HG03175 (cell line): ENCODE measurements around the gene SDCCAG8.

Experiments used
- ATAC-seq: cut with Tn5 transposase; IDR thresholded peaks from one replicate; pipeline ENCODE4 v1.9.1; 2021; ENCODE audit warnings: mild to moderate bottlenecking, moderate library complexity; ENCODE audit not compliant: unreplicated experiment

Gene SDCCAG8

DNA sequence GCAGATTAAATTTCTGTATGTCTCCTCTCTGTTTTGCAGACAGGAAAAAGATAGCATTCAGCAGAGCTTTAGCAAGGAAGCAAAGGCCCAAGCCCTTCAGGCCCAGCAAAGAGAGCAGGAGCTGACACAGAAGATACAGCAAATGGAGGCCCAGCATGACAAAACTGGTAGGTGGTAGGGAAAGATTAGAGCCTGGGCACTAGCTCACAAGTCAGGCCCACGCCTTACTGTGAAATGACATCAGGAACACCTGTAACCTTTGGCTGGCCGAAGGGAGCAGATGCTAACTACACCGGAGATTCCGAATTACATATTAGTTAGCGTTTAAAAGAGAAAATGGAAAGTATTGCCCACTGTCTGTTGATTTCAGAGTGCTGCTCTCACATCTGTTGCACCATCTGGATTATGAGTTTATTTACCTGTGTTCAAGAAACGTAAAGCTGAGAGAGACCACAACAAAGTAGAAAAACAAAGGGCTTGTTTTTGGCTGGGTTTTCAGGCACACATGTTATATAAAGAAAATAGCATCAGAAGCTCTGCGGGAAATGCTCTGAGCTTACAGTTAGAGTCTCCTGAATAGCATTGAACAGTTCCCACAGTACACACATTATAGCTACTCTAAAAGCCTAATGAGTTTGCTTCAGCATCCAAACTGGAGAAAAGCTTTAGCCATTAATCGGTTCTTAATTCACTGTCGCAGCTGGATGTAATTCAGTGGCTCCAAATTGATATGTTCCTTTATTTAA lies 160.0 kb downstream of the SDCCAG8 start:
- no peak for ATAC-seq

DNA sequence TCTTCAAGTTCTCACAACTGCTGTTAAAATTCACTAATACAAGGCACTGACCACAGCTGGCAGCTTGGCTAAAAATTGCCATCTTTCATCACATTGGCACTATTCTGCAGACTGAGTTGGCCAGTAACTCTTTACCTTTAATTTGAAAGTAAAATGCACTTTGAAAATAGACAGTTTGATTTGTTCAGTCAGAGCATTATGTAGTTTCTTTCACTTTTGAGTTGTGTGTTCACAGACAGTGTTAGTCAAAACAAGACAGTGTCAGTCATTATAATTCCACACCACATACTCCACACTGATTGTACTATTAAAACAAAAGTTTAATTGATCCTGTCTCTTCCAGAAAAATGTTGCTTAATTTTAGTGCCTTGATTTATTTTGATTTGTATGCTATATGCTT lies 160.7 kb downstream of the SDCCAG8 start:
- no peak for ATAC-seq

DNA sequence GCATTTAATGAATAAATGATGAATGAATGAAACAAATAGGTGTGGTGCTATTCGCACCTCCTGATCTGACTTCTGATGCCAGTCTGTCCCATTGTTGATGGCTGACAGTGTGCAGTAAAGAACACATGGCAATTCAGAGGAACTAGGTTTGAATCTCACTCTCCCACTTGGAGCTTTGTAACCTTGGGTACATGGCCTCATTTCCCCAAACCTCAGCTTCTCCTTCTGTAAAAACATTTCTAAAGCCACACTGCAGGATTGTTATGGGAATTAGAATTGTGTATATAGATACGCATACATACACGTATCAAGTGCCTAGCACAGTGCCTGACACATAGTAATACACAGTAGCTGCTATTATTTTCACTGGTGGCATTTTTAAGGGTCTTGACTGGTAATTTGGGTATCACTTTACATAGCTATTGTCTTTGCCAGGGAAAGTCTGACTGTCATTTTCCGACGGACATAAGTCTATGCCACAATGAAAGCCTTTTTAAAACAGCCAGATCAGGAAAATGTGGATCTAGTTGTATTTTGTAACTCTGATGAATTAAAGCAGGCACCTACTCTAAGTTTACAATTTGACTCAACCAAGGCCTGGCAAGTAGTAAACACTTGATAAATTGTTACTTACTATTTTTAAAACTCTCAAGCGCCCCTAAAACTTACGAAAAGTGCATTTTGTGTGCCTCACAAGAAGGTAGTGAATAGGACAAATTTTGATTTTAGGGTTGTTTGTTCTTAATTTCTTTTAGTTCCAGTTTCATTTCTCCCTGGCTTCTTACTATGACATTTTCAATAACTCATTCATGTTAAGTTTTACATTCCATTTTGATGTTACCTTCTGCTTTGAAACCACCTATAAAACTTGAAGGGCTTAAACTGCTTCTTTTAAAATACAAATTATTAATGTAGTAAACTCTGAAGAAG lies 164.4 kb downstream of the SDCCAG8 start:
- no peak for ATAC-seq

DNA sequence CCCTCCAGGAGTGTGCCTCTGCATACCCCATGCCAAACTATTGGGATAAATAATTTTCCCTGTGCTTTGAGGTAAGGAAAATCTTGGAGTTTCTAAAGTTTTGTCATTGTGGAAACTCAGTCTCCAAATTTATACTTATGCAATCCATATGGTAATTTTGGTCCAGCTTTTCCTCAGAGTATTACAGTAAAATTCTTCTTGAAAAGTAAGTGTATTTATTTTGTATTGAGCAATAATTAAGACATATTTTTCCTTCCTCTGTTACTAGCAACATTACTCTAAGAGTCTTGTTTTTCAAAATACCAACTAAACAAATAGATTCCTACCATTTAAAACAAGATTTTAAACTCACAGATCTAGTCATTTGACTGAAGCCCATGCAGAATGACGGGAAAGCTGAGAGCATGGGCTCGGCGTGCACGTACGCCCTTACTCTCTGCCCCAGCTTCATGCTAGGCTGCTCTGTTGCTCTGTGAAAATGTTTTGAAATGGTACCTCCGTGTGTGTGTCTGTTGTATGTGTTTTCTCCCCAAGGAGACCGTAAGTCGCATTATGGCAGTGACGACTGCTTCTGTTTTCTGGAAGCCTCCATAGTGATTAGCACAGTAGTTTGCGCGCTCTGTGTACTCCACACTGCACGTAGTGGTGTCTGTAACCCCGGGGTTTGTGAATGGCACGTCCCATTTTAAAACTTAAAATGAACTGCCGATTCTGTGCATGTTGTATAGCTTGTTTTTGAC lies 165.3 kb downstream of the SDCCAG8 start:
- no peak for ATAC-seq

DNA sequence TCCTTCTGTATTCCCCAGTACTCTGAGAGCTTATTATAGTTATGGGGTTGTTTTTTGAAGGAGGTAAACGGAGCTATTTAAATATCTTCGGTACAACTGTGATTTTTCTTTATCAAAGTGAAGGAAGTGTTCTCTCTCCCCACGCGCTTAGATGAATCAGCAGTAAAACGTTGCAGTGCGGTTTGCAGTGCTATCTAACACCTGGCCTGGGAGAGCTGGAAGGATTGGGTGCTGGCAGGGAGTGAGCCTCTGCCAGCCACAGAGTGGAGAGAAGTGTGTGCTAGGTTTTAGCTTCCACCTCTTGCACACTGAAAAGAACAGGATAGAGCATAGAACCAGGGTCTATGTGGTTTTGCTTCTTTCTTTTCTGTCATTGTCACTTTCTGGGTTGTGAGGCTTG lies 165.9 kb downstream of the SDCCAG8 start:
- ATAC-seq: no peak

DNA sequence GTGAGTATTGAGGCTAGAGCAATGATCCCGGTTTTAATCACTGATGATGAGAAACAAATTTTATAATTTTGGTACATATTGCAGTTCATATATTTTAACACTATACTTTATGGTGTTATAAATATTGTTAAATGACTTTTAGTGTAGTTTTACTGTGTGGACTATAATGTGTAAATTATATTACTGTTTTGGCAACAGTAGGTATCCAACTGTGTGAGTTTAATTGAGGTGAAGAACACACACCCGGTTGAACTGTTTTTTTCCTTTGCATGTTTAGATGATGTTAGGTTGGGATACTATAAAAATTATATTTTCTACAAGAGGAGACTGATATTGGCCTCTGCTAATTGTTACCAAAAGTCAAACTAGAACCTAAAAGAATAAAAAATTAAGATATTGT lies 166.5 kb downstream of the SDCCAG8 start:
- no peak for ATAC-seq

DNA sequence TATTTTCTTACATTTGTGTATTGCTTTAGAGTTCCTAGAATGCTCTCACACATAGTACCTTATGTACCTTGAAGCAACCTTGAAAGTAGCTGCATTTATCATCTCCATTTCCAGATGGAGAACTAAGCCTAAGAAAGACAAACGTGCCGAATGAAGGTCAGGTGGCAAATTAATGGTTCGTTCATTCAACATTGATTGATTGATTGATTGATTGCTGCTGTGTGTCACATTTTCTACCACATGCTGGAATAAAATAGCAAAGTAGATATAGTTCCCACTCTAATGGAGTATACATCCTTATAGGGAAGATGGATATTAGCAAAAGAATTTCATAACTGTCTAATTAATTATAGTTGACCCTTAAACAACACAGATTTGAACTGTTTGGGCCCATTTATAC lies 172.2 kb downstream of the SDCCAG8 start:
- ATAC-seq: no peak

DNA sequence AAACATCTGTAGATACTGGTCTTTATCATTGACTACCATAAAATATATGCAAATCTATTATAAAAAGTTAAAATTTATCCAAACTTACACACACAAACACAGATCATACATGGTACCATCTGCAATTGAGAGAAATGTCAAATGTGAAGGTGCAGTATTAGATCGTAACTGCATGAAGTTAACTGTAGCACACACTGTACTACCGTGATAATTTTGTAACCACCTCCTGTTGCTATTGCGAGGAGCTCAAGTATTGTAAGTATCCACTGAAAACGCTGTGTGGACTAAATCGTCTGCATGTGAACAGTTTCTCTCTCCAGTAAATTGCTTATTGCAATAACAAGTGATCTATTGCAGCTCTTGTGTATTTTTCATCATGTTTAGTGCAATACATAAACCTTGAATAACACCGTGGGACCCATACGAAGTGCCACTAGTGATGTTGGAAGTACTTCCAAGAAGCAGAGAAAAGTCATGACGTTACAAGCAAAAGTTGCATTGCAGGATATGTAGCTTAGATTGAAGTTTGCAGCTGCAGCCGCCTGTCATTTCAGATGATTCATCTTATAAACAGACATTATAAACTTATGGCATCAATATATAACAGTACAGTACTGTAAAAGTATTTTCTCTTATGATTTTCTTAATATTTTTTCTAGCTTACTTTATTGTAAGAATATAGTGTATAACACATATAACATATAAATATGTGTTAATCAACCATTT lies 172.9 kb downstream of the SDCCAG8 start:
- no peak for ATAC-seq

DNA sequence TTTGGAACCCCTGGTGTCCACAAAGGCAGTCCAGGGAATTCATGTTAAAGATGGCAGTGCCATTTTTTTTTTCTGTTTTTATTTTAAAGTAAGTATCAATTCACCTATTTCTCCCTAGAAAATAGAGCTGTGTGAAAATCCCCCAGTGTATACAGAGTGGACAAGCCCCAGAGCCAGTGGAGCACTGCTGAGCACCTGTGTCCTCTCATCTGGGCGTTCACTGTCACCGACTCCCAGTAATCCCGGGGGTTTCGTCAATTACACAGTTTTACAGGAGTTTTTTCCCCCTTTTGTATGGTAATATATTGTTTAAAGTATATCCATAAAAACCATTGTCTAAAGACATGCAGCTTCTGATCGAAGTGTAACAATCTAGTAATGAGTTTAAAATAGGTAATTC lies 175.8 kb downstream of the SDCCAG8 start:
- ATAC-seq: no peak

DNA sequence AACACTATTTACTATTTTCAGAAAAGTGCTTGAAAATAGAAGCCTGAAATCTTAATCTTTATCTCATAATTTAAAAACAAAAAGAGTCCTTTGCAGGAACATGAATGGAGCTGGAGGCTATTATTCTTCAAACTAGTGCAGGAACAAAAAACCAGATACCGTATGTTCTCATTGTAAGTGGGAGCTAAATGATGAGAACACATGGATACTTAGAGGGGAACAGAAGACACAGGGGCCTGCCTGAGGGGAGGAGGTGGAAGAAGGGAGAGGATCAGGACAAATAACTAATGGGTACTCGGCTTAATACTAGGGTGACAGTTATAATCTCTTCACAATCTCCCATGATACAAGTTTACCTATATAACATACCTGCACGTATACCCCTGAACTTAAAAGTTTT lies 176.3 kb downstream of the SDCCAG8 start:
- no peak for ATAC-seq

DNA sequence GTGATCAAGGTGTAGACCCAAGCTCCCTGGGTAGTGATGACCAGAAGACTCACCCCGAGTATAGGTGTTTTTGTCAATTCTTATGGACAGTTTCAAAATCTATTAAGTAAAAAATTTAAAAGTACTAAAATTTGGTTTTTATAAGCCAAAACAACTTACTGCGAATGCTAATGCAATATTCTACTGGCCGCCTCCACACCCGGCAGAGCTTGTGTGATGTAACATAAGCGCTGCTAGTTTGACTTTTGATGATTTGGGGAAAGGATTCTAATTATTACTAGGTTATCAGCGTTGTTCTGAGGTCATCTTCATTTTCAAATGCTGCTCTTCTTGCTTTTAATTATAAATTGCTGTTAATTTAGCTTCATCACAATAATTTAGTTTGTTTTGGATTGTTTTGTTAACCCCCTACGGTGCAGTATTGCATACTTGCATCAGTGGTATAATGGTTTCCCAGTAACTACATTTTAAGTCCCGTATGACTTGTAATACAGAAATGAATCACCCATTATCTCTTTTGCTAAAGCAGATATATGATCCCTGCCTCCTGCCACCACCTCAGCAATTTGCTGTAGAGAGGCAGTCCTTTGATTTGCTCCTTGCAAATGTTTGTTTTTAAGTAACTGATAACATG lies 178.0 kb downstream of the SDCCAG8 start:
- no peak for ATAC-seq

DNA sequence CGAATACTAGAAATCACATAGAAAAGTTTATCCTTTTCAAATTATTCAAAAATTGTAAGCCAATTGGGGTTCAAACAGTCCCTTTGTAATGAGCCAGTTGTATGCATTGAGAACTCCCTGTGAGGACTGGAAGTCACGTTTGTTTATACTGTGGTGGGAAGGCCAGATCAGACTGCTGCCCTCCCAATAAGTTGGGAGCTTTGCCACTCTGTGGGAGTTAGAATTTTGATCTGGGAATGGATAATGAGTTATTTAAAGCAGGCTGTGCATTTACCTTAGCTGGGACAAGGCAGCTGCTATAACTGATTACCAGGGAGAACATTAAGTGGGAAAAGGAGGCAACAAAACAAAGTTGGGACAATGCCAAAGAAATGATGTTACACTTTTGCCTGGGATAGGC lies 178.8 kb downstream of the SDCCAG8 start:
- no peak for ATAC-seq

DNA sequence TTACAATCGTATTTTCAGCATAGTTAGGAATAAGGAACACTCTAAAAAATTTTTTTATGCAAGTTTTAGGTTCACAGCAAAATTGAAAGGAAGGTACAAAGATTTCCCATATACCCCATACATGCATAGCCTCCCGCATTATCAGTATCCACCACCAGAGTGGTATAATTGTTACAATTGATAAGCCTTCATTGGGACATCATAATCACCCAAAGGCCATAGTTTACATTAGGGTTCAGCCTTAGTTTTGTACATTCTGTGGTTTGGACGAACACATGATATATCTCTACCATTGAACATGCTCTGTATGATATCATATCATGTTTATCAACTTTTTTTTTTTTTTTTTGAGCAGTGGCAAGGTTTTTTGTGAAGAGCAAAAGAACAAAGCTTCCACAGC lies 180.0 kb downstream of the SDCCAG8 start:
- no peak for ATAC-seq

DNA sequence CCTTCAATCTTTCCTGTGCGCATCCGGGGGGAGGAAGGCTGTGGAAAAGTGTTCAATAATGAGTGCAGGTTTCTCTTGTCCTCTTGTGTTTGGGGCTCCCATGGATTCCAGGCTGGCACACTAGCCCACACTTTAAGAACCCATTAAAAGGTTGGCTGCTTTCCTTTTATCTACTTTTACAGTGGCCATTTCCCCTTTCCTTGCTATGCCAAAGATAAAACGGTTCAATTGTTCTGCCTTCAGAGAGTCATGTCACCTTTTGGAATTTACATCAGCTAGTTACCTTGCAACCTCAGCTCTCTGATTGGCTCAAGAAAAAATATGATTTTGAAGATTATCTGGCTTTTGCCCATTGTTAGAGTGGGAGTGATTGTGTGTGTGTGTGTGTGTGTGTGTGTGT lies 182.3 kb downstream of the SDCCAG8 start:
- no peak for ATAC-seq

DNA sequence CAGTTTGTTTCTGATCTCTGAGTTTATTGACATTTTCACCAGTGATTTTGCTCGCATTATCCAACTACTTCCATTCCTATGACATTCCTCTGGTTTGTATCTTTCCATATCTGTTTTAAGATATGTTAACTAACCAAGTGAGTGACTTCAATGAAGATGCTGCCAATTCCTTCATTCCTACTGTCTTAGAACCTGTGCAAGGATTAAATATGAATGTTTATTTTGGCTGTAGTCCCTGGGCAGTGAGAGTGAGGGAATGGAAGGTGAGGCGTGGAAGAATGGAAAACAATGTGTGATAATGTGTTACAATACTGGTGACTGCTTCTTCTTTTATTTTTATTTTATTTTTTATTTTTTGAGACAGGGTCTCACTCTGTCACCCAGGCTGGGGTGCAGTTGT lies 183.0 kb downstream of the SDCCAG8 start:
- ATAC-seq: no peak

DNA sequence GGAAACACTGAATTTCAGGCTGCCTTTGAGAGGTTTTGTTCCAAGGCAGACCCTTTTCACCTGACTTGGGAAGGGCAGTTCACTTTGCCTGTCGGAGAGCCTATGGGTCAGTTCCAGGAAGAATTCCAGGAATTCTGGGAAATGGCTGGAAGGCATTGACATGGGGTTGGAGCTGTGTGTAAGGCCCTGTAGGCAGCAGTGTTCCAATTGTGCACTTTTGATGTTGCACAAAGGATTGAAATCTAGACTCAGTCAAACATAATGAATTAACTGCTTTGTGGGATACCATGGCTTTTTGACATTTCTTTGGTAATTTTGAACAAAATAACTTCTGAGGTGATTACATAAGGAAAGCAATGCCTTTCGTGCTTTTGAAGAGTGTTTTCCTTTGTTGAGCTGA lies 184.6 kb downstream of the SDCCAG8 start:
- ATAC-seq: no peak

DNA sequence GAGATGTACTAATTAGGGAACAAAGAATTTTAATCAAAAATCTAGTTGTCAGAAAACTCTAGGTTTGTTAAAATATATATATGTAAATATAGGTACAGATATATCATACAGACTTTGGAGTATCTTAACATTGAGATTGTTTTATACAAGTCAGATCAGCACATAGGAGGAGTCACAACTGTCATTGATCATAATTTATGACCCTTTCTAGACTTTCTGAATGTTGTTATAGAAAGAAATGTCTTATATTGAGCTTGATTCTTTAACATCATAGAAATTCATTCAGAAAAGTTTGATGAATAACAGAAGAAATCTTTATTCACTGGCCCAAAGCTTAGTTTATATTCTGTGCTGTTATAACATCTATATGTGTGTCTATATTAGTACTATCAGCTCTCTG lies 185.8 kb downstream of the SDCCAG8 start:
- no peak for ATAC-seq

DNA sequence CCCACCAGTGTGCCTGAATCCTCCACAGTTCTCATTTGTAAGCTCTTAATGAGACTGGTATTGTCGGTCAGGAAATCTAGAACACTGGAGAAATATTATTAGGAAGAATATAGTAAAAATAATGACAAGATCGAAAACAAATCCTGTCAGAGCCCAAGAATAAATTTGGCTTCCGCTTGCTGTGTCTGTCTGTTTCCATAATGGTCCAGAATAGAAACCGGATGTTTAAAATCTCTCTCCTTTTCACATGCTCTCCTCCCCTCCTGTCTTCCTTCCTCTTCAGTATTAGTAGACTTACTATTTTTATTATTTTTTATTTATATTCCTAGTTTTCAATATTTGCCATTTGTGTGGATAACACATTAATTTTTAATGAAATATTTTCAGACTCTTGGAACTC lies 187.7 kb downstream of the SDCCAG8 start:
- no peak for ATAC-seq

DNA sequence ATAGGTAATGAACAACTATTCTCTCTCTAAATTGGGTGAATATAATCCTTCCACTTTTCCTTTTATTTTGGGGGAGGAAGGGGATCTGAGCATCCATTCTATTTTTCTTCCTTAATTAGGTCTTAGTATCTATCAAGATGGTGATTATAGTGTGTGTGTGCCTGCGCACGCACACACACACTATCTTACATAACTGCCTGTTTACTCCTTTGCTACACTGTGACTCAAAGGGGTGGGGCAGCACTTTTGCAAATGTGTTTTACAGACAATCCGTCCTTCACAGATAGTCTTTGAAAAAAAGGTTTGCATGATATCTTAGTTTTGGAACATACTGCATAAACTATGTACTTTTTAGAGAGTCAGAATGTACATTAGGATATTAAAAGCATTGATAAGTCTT lies 191.5 kb downstream of the SDCCAG8 start:
- ATAC-seq: no peak

DNA sequence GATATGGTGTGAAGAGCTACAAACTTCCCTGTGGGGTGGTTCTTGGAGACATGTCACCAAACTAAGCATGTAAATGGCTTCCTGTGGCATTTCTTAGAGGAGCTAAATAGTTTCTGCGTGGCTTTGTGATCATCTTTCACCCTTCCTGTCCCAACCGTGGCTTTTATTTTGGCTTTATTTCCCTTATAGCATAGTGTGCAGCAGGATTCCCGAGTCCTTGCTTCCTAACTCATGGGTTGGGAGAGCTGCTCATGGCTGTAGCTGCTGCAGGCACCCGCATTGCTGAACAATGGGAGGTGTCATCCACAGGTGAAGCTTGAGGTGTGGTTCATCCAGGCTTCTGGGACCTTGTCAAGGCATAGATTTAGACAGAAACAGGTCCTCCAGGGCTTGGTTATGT lies 192.0 kb downstream of the SDCCAG8 start:
- no peak for ATAC-seq
